ENCODE data around the gene PAMR1. TPM values are rescaled to one million over a fixed set of nuclear protein-coding genes. Genes with fewer than 3 reads are reported as not detected.

PAMR1 gene
- total RNA-seq, 1 donor from 2014 or later = 37.1 TPM

- Histone ChIP-seq H3K4me1 (ENCODE audit: control insufficient read depth in 3 of 3, insufficient read depth in 3 of 3, low read length in 3 of 3) (no peaks in the 10 kb centered on the region), H3K9me3 (ENCODE audit: control insufficient read depth in 3 of 3, low read length in 3 of 3) (no peaks in the 10 kb centered on the region), H3K27me3 (ENCODE audit: control insufficient read depth in 3 of 3, insufficient read depth in 3 of 3, low read length in 3 of 3) (peaks cover 0 to 13% (median 6%) of the 10 kb centered on the region in 3 donors), H3K4me3 (ENCODE audit: low read length in 3 of 3) (no peak overlapping the region), H3K9ac (ENCODE audit: low read depth in 1 of 3, low read length in 3 of 3) (no peak overlapping the region), H3K27ac (ENCODE audit: low read depth, low read length) (no peak overlapping the region), H3K36me3 (ENCODE audit: control insufficient read depth in 3 of 3, insufficient read depth in 3 of 3, low read length in 3 of 3) (no peaks in the 10 kb centered on the region)
Measured at GRCh38 chr11:35473795-35474374, 51.5 kb downstream of the PAMR1 start.

DNA sequence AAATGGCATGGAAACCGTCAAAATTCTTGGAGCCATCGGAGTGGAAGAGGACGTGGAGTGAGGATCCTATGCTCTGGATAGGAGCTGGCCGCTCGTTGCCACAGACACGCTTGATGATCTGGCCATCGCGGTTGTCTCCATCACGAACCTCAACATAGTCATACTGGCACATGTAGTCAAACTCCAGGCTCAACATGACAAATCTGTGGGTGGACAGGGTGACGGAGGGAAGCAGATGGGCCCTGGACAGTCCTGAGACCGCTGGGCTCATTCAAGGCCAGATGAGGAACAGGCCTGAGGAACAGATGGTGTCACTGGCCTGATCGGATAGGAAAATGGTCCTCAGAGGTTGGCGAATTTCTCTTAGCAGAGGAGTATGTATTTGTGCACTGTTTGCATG is 54.8 kb downstream of the PAMR1 start:
- H3K9me3 ChIP-seq (ENCODE audit: control insufficient read depth in 3 of 3, low read length in 3 of 3) = no peaks in the 10 kb centered on the region
- H3K9ac ChIP-seq (ENCODE audit: low read depth in 1 of 3, low read length in 3 of 3) = no peak overlapping the region
- no peak overlapping the region for H3K4me3 ChIP-seq (ENCODE audit: low read length in 3 of 3)
- H3K27me3 ChIP-seq (ENCODE audit: control insufficient read depth in 3 of 3, insufficient read depth in 3 of 3, low read length in 3 of 3) = peaks cover 0 to 2% (median 0%) of the 10 kb centered on the region in 3 donors
- no peaks in the 10 kb centered on the region for H3K4me1 ChIP-seq (ENCODE audit: control insufficient read depth in 3 of 3, insufficient read depth in 3 of 3, low read length in 3 of 3)
- no peak overlapping the region for H3K27ac ChIP-seq (ENCODE audit: low read depth, low read length)
- H3K36me3 ChIP-seq (ENCODE audit: control insufficient read depth in 3 of 3, insufficient read depth in 3 of 3, low read length in 3 of 3) = no peaks in the 10 kb centered on the region

- Histone ChIP-seq H3K27me3 (ENCODE audit: control insufficient read depth in 3 of 3, insufficient read depth in 3 of 3, low read length in 3 of 3) (peaks cover 0 to 2% (median 0%) of the 10 kb centered on the region in 3 donors), H3K4me3 (ENCODE audit: low read length in 3 of 3) (no peak overlapping the region), H3K36me3 (ENCODE audit: control insufficient read depth in 3 of 3, insufficient read depth in 3 of 3, low read length in 3 of 3) (no peaks in the 10 kb centered on the region), H3K9me3 (ENCODE audit: control insufficient read depth in 3 of 3, low read length in 3 of 3) (no peaks in the 10 kb centered on the region), H3K27ac (ENCODE audit: low read depth, low read length) (no peak overlapping the region), H3K9ac (ENCODE audit: low read depth in 1 of 3, low read length in 3 of 3) (no peak overlapping the region), H3K4me1 (ENCODE audit: control insufficient read depth in 3 of 3, insufficient read depth in 3 of 3, low read length in 3 of 3) (no peaks in the 10 kb centered on the region)
Measured at GRCh38 chr11:35466058-35466457, 59.4 kb downstream of the PAMR1 start.

GRCh38 chr11:35464308-35464707 is 61.1 kb downstream of the PAMR1 start:
- Histone ChIP-seq H3K4me1 (ENCODE audit: control insufficient read depth in 3 of 3, insufficient read depth in 3 of 3, low read length in 3 of 3) (no peaks in the 10 kb centered on the region), H3K4me3 (ENCODE audit: low read length in 3 of 3) (no peak overlapping the region), H3K9me3 (ENCODE audit: control insufficient read depth in 3 of 3, low read length in 3 of 3) (no peaks in the 10 kb centered on the region), H3K9ac (ENCODE audit: low read depth in 1 of 3, low read length in 3 of 3) (no peak overlapping the region), H3K36me3 (ENCODE audit: control insufficient read depth in 3 of 3, insufficient read depth in 3 of 3, low read length in 3 of 3) (no peaks in the 10 kb centered on the region), H3K27ac (ENCODE audit: low read depth, low read length) (no peak overlapping the region), H3K27me3 (ENCODE audit: control insufficient read depth in 3 of 3, insufficient read depth in 3 of 3, low read length in 3 of 3) (peaks cover 0 to 2% (median 0%) of the 10 kb centered on the region in 3 donors)

DNA sequence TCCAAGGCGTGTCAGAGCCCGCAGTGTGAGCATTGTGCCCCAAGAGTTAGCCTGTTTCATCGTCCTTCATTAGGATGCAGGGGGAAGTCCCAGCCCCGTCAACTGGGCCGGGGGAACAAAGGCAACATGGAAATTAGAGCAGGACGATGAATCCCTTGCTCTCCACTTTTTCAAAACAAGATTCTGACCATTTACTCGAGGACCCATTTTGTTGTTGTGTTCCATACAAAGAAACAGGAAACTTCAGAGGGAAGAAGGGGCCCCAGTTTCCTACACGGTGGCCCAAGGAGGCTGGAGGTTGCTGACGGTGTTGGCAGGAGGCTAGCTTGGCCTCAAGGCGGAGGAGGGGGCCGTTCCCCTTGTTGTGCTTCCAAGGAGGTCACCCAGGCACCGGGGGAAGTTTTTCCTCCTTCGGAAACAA is 62.1 kb downstream of the PAMR1 start:
- peaks cover 0 to 2% (median 0%) of the 10 kb centered on the region in 3 donors for H3K27me3 ChIP-seq (ENCODE audit: control insufficient read depth in 3 of 3, insufficient read depth in 3 of 3, low read length in 3 of 3)
- H3K36me3 ChIP-seq (ENCODE audit: control insufficient read depth in 3 of 3, insufficient read depth in 3 of 3, low read length in 3 of 3) = no peaks in the 10 kb centered on the region
- H3K9me3 ChIP-seq (ENCODE audit: control insufficient read depth in 3 of 3, low read length in 3 of 3) = no peaks in the 10 kb centered on the region
- no peak overlapping the region for H3K4me3 ChIP-seq (ENCODE audit: low read length in 3 of 3)
- H3K27ac ChIP-seq (ENCODE audit: low read depth, low read length) = no peak overlapping the region
- H3K9ac ChIP-seq (ENCODE audit: low read depth in 1 of 3, low read length in 3 of 3) = no peak overlapping the region
- H3K4me1 ChIP-seq (ENCODE audit: control insufficient read depth in 3 of 3, insufficient read depth in 3 of 3, low read length in 3 of 3) = no peaks in the 10 kb centered on the region

DNA sequence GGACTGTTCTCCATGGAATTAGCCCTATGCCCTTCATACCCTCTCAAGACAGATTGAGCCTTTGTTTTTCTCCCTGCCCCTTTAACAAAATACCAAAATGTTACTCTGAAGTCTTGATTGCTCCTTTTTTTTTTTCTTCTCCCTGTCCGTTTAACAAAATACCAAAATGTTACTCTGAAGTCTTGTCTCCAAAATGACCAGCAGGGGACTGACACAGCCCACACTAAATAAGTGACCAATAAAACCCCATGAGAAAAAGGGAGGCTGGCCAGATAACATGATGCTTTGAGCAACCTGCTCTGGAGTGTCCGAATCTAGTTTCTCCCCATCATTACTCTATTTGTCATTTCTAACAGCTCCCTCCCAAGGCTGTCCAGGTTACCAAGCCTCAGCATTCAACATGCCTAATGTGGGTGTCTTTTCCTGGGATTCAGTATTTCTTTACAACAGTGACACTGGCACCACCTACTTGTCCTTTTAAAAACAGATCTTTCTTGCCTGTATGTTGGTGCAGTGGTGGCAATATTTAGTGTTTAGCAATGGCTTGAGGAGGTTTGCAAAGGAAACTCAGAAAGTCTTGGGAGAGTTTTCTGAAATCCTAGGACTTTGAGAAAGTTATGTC is 63.4 kb downstream of the PAMR1 start:
- Histone ChIP-seq H3K27ac (ENCODE audit: low read depth, low read length) (no peak overlapping the region), H3K4me3 (ENCODE audit: low read length in 3 of 3) (no peak overlapping the region), H3K4me1 (ENCODE audit: control insufficient read depth in 3 of 3, insufficient read depth in 3 of 3, low read length in 3 of 3) (no peaks in the 10 kb centered on the region), H3K27me3 (ENCODE audit: control insufficient read depth in 3 of 3, insufficient read depth in 3 of 3, low read length in 3 of 3) (no peaks in the 10 kb centered on the region), H3K9me3 (ENCODE audit: control insufficient read depth in 3 of 3, low read length in 3 of 3) (no peaks in the 10 kb centered on the region), H3K9ac (ENCODE audit: low read depth in 1 of 3, low read length in 3 of 3) (no peak overlapping the region), H3K36me3 (ENCODE audit: control insufficient read depth in 3 of 3, insufficient read depth in 3 of 3, low read length in 3 of 3) (no peaks in the 10 kb centered on the region)

DNA sequence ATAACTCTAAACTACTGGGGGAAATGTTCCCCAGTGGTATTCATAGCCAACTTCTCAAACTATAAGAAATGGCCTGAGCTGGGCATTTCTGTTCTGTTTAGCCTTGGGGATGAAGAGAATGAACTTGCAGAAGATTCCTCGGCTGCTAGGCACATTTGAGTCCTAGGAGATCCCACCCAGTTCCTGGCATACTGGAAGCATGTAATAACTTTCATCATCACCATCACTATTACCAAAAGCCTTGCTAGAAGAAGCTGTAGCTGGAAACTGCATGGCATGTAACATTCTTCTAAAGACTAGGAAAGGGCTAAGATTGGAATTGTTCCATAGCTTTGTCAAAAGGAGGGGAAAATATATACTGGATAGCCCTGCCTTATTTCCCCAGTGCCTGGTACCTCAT is 65.9 kb downstream of the PAMR1 start:
- Histone ChIP-seq H3K9me3 (ENCODE audit: control insufficient read depth in 3 of 3, low read length in 3 of 3) (no peaks in the 10 kb centered on the region), H3K4me3 (ENCODE audit: low read length in 3 of 3) (no peak overlapping the region), H3K36me3 (ENCODE audit: control insufficient read depth in 3 of 3, insufficient read depth in 3 of 3, low read length in 3 of 3) (no peaks in the 10 kb centered on the region), H3K4me1 (ENCODE audit: control insufficient read depth in 3 of 3, insufficient read depth in 3 of 3, low read length in 3 of 3) (no peaks in the 10 kb centered on the region), H3K9ac (ENCODE audit: low read depth in 1 of 3, low read length in 3 of 3) (no peak overlapping the region), H3K27ac (ENCODE audit: low read depth, low read length) (no peak overlapping the region), H3K27me3 (ENCODE audit: control insufficient read depth in 3 of 3, insufficient read depth in 3 of 3, low read length in 3 of 3) (no peaks in the 10 kb centered on the region)

DNA sequence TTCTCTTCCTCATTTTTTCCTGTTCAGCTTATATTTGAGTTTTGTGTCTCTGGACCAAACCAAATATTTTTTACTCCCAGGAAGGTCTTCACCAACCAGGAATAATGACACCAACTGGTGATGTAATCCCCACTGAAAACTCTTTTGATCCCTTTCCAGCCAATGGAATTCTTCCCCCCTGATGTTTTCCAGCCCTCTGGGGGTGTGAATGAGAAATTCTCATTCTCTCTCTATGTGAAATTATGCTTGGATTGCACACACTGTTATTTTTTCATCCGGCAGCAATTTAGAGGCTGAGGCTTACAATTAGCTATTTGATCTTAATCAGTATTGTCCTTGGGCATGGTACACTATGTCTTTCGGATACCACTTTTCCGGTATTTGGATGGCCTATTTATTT is 66.6 kb downstream of the PAMR1 start:
- Histone ChIP-seq H3K9me3 (ENCODE audit: control insufficient read depth in 3 of 3, low read length in 3 of 3) (no peaks in the 10 kb centered on the region), H3K27ac (ENCODE audit: low read depth, low read length) (no peak overlapping the region), H3K4me3 (ENCODE audit: low read length in 3 of 3) (no peak overlapping the region), H3K27me3 (ENCODE audit: control insufficient read depth in 3 of 3, insufficient read depth in 3 of 3, low read length in 3 of 3) (no peaks in the 10 kb centered on the region), H3K36me3 (ENCODE audit: control insufficient read depth in 3 of 3, insufficient read depth in 3 of 3, low read length in 3 of 3) (no peaks in the 10 kb centered on the region), H3K4me1 (ENCODE audit: control insufficient read depth in 3 of 3, insufficient read depth in 3 of 3, low read length in 3 of 3) (no peaks in the 10 kb centered on the region), H3K9ac (ENCODE audit: low read depth in 1 of 3, low read length in 3 of 3) (no peak overlapping the region)

DNA sequence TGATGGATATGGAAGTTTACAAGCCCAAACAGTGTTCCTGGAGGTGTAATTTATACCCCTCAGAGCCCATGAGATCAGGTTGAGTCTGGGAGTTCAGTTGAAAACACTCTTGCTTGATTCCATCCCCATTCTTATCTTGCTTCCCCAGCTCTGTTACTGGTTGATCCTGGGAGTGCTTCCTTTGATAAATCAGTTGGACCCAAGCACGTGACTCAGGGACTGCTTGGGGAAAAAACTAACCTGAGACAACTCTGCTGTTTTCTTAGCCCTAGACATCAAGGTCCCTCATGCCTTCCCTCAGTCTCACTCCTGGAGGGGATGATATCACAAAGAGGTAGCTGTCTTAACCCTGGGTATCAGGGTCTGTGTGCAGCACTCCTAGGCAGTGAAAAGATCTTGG is 71.1 kb downstream of the PAMR1 start:
- H3K9me3 ChIP-seq (ENCODE audit: control insufficient read depth in 3 of 3, low read length in 3 of 3) = no peaks in the 10 kb centered on the region
- H3K36me3 ChIP-seq (ENCODE audit: control insufficient read depth in 3 of 3, insufficient read depth in 3 of 3, low read length in 3 of 3) = no peaks in the 10 kb centered on the region
- no peak overlapping the region for H3K27ac ChIP-seq (ENCODE audit: low read depth, low read length)
- H3K27me3 ChIP-seq (ENCODE audit: control insufficient read depth in 3 of 3, insufficient read depth in 3 of 3, low read length in 3 of 3) = peaks cover 0 to 5% (median 0%) of the 10 kb centered on the region in 3 donors
- H3K9ac ChIP-seq (ENCODE audit: low read depth in 1 of 3, low read length in 3 of 3) = no peak overlapping the region
- H3K4me3 ChIP-seq (ENCODE audit: low read length in 3 of 3) = no peak overlapping the region
- H3K4me1 ChIP-seq (ENCODE audit: control insufficient read depth in 3 of 3, insufficient read depth in 3 of 3, low read length in 3 of 3) = no peaks in the 10 kb centered on the region

- Histone ChIP-seq H3K9me3 (ENCODE audit: control insufficient read depth in 3 of 3, low read length in 3 of 3) (no peaks in the 10 kb centered on the region), H3K9ac (ENCODE audit: low read depth in 1 of 3, low read length in 3 of 3) (no peak overlapping the region), H3K27ac (ENCODE audit: low read depth, low read length) (no peak overlapping the region), H3K27me3 (ENCODE audit: control insufficient read depth in 3 of 3, insufficient read depth in 3 of 3, low read length in 3 of 3) (peaks cover 3 to 6% (median 6%) of the 10 kb centered on the region in 3 donors), H3K36me3 (ENCODE audit: control insufficient read depth in 3 of 3, insufficient read depth in 3 of 3, low read length in 3 of 3) (no peaks in the 10 kb centered on the region), H3K4me3 (ENCODE audit: low read length in 3 of 3) (no peak overlapping the region), H3K4me1 (ENCODE audit: control insufficient read depth in 3 of 3, insufficient read depth in 3 of 3, low read length in 3 of 3) (no peaks in the 10 kb centered on the region)
Measured at GRCh38 chr11:35436581-35437250, 88.7 kb downstream of the PAMR1 start.

Data from skeletal muscle tissue (tissue), 4 donors.